Breast epithelium (tissue), 3 donors: ENCODE results near the gene CYP4F11.

ENCODE experiments used
- CTCF ChIP-seq, 3 donors: fragments of 450-650 bp; IDR thresholded peaks; one replicate each; pipeline ENCODE4 v1.5.1; 2016 to 2017; ENCODE audit warnings: antibody characterized with exemption in 3 of 3, mild to moderate bottlenecking in 3 of 3, moderate library complexity in 3 of 3
- POLR2A ChIP-seq: fragments of 450-650 bp; IDR thresholded peaks from one replicate; pipeline ENCODE4 v1.6.1; 2016; ENCODE audit warnings: antibody characterized with exemption, mild to moderate bottlenecking, moderate library complexity

GRCh38 chr19:15974856-15975255 is 40.5 kb upstream of the CYP4F11 start:
- TF ChIP-seq POLR2A (no peak), CTCF (IDR thresholded peaks at IDR 0.05) (no peak)
